Gastrocnemius medialis (tissue), 4 donors: ENCODE measurements around the gene FUT3. TPM values are rescaled to one million over a fixed set of nuclear protein-coding genes. Genes with fewer than 3 reads are reported as not detected.
"Not testable (repeated sequence)": the region's sequence is repeated elsewhere in the genome, so short reads cannot be mapped to it uniquely, and the experiment has no call there.

Experiments
- ATAC-seq, 2 donors: fragments of 150-250 bp; one replicate each; pipeline ENCODE4 v1.9.1; 2016
- DNase-seq, 2 donors: peaks; one replicate each; pipeline ENCODE4 v3.0.0-alpha.2; 2019
- H3K27ac ChIP-seq, 4 donors: fragments of 200-600 bp; sonication (generic); 1 replicate in 1 of 4; 2 replicates in 3 of 4; pipeline ENCODE4 v1.5.1; 2016 to 2018; ENCODE audit warnings: mild to moderate bottlenecking in 2 of 4, moderate library complexity in 1 of 4
- H3K27me3 ChIP-seq, 3 donors: fragments of 200-600 bp; sonication (generic) in 2 of 3; 1 replicate in 1 of 3; 2 replicates in 2 of 3; pipeline versions ENCODE4 v1.5.1 to v1.6.0; 2016 to 2019; ENCODE audit warnings: mild to moderate bottlenecking in 1 of 3, moderate library complexity in 1 of 3
- H3K36me3 ChIP-seq, 2 donors: fragments of 200-600 bp; sonication (generic) in 1 of 2; one replicate each; pipeline ENCODE4 v1.5.1; 2017 to 2018
- H3K4me1 ChIP-seq, 2 donors: fragments of 200-600 bp; sonication (generic) in 1 of 2; one replicate each; pipeline ENCODE4 v1.5.1; 2016 to 2017; ENCODE audit warnings: mild to moderate bottlenecking in 2 of 2
- H3K4me3 ChIP-seq, 4 donors: fragments of 200-600 bp; sonication (generic) in 3 of 4; 1 replicate in 1 of 4; 2 replicates in 3 of 4; pipeline ENCODE4 v1.5.1; 2016 to 2019; ENCODE audit warnings: mild to moderate bottlenecking in 2 of 4
- H3K9me3 ChIP-seq, 3 donors: fragments of 200-600 bp; sonication (generic) in 2 of 3; 1 replicate in 1 of 3; 2 replicates in 2 of 3; pipeline ENCODE4 v1.5.1; 2016 to 2019
- CTCF ChIP-seq, 5 experiments: fragments of 450-650 bp in 3 of 5; fragments of 200-600 bp in 2 of 5; sonication (generic) in 2 of 5; IDR thresholded peaks in 4 of 5; conservative IDR thresholded peaks in 1 of 5; 1 replicate in 4 of 5; 2 replicates in 1 of 5; pipeline ENCODE4 v1.5.1; 2016 to 2019; ENCODE audit warnings: antibody characterized with exemption in 5 of 5, mild to moderate bottlenecking in 3 of 5, moderate library complexity in 3 of 5
- POLR2A ChIP-seq, 2 donors: fragments of 450-650 bp; IDR thresholded peaks; one replicate each; pipeline ENCODE4 v1.6.1; 2017; ENCODE audit warnings: antibody characterized with exemption in 2 of 2, mild to moderate bottlenecking in 2 of 2, moderate library complexity in 2 of 2
- in situ Hi-C, 4 donors: fragments of 200-750 bp; cut with MboI; loops; one replicate each; pipeline versions ENCODE4 v1.15.0 to v1.8.0; 2017; ENCODE audit warnings: low sequenced_read_pairs in 4 of 4
- intact Hi-C: fragments of 100-400 bp; cut with DNase I; formaldehyde crosslinking; loops from one replicate; pipeline ENCODE4 v1.15.1; 2023; ENCODE audit warnings: low total_unique reads
- total RNA-seq, 4 donors: library from RNA; depleted of rRNA; stranded (reverse); fragments of >200 nt; gene quantifications; one replicate each; pipeline versions ENCODE4 v1.1.0 to v1.2.3, GENCODE V29; 2016

Gene FUT3
- total RNA-seq, 4 donors from 2014 or later = 0.32 TPM; not detected in 3

- ATAC-seq = no peak
Measured at GRCh38 chr19:5877882-5878281, 26.6 kb upstream of the FUT3 start.

GRCh38 chr19:5877427-5877826, 26.2 kb upstream of the FUT3 start:
- Histone ChIP-seq H3K27me3 (peaks cover 0 to 20% (median 5%) of the 10 kb centered on the region in 3 donors), H3K4me1 (peaks cover 8 to 9% of the 10 kb centered on the region in 2 donors), H3K9me3 (no peaks in the 10 kb centered on the region), H3K27ac (no peak overlapping the region), H3K36me3 (no peaks in the 10 kb centered on the region), H3K4me3 (no peak overlapping the region)
- DNase-seq (no peak), ATAC-seq (no peak)
- TF ChIP-seq CTCF (IDR thresholded peaks at IDR 0.05 in 4 of 5, conservative IDR thresholded peaks at IDR 0.05 in 1 of 5) (no peak), POLR2A (IDR thresholded peaks at IDR 0.05) (no peak)
- intact Hi-C loops (no loop called here), in situ Hi-C loops (no loop called here)

More at GRCh38 chr19:5877882-5878281, 26.6 kb upstream of the FUT3 start:
- Histone ChIP-seq H3K27ac (no peak overlapping the region), H3K36me3 (no peaks in the 10 kb centered on the region), H3K4me3 (no peak overlapping the region), H3K27me3 (peaks cover 0 to 20% (median 5%) of the 10 kb centered on the region in 3 donors), H3K4me1 (peaks cover 8 to 9% of the 10 kb centered on the region in 2 donors), H3K9me3 (no peaks in the 10 kb centered on the region)
- no peak for DNase-seq
- in situ Hi-C loops (no loop called here), intact Hi-C loops (no loop called here)
- TF ChIP-seq POLR2A (IDR thresholded peaks at IDR 0.05) (no peak), CTCF (IDR thresholded peaks at IDR 0.05 in 4 of 5, conservative IDR thresholded peaks at IDR 0.05 in 1 of 5) (no peak)

- intact Hi-C loops, H3K36me3 ChIP-seq, H3K27ac ChIP-seq, H3K4me3 ChIP-seq, H3K4me1 ChIP-seq, H3K9me3 ChIP-seq, ATAC-seq, in situ Hi-C loops, DNase-seq: not testable (repeated sequence)
- peaks cover 0 to 20% (median 4%) of the 10 kb centered on the region in 3 donors for H3K27me3 ChIP-seq
Measured at GRCh38 chr19:5874496-5874895, 23.2 kb upstream of the FUT3 start.

- H3K27me3 ChIP-seq = peaks cover 0 to 14% (median 0%) of the 10 kb centered on the region in 3 donors
- no peak for TF ChIP-seq CTCF (IDR thresholded peaks at IDR 0.05 in 4 of 5, conservative IDR thresholded peaks at IDR 0.05 in 1 of 5)
- TF ChIP-seq POLR2A (IDR thresholded peaks at IDR 0.05) = no peak
- in situ Hi-C loops = no loop called here
- no peaks in the 10 kb centered on the region for H3K4me1 ChIP-seq
- H3K9me3 ChIP-seq = no peaks in the 10 kb centered on the region
- no peak for ATAC-seq
- H3K4me3 ChIP-seq = no peak overlapping the region
- DNase-seq = no peak
- intact Hi-C loops = no loop called here
- H3K27ac ChIP-seq = no peak overlapping the region
- H3K36me3 ChIP-seq = no peaks in the 10 kb centered on the region
Measured at GRCh38 chr19:5873617-5874199, 22.5 kb upstream of the FUT3 start.

- Histone ChIP-seq H3K4me3 (no peak overlapping the region), H3K27ac (no peak overlapping the region), H3K4me1 (no peaks in the 10 kb centered on the region), H3K27me3 (no peaks in the 10 kb centered on the region), H3K9me3 (no peaks in the 10 kb centered on the region), H3K36me3 (no peaks in the 10 kb centered on the region)
- DNase-seq (no peak), ATAC-seq (no peak)
- TF ChIP-seq CTCF (IDR thresholded peaks at IDR 0.05 in 4 of 5, conservative IDR thresholded peaks at IDR 0.05 in 1 of 5) = no peak
- TF ChIP-seq POLR2A (IDR thresholded peaks at IDR 0.05) = no peak
- in situ Hi-C loops (no loop called here), intact Hi-C loops (no loop called here)
Measured at GRCh38 chr19:5870986-5871394, 19.7 kb upstream of the FUT3 start.
